K562 (cell line): ENCODE data around the gene NTNG1. TPM values are rescaled to one million over a fixed set of nuclear protein-coding genes. Genes with fewer than 3 reads are reported as not detected.

Experiments used
- ATAC-seq: fragments of 200-7000 bp; cut with Tn5 transposase; 3 replicates; pipeline ENCODE4 v1.9.1; 2020; ENCODE audit warnings: moderate library complexity
- BruUV-seq: library from RNA; stranded (reverse); fragments of 400-500 nt; replicated peaks from 2 replicates; lab custom pipeline; 2021; lab: Mats Ljungman, UMichigan
- CTCF ChIA-PET: fragments of 300-600 bp; formaldehyde crosslinking; extraction: SDS; loops from one replicate; lab custom pipeline; 2021; ENCODE audit warnings: low intra/inter-chr PET ratio; lab: Yijun Ruan, JAX
- POLR2A ChIA-PET: fragments of 300-600, 350-650 bp; sonication (Branson Sonifier 250); formaldehyde crosslinking; extraction: SDS; loops from one replicate; lab custom pipeline; 2021; ENCODE audit warnings: antibody characterized with exemption, inconsistent platforms; lab: Yijun Ruan, JAX
- DNase-seq, 4 experiments: peaks; one replicate each; pipeline versions ENCODE4 v3.0.0 to v3.0.0-alpha.2; 2011 to 2018; ENCODE audit warnings: low spot score in 3 of 4, mixed read lengths in 3 of 4; ENCODE audit errors: extremely low read depth in 1 of 4
- FAIRE-seq: peaks from 2 replicates; lab custom pipeline; 2011; peaks lifted over from hg19 to GRCh38; lab: Jason Lieb, UNC
- H2AFZ ChIP-seq: 2 replicates; pipeline ENCODE4 v1.6.0; 2011; ENCODE audit warnings: low read depth, low read length, control low read depth, inconsistent platforms
- H3K27ac ChIP-seq: fragments of 200-600 bp; 3 replicates; pipeline ENCODE4 v1.8.0; 2011; ENCODE audit warnings: low read depth, mild to moderate bottlenecking, control low read depth, inconsistent platforms, low read length, moderate library complexity, mixed read lengths; ENCODE audit errors: extremely low read depth
- H3K27me3 ChIP-seq, 2 experiments: fragments of 300-600 bp in 1 of 2; 2 replicates in 1 of 2; 3 replicates in 1 of 2; pipeline versions ENCODE4 v1.6.0 to v1.8.0; 2011; ENCODE audit warnings: inconsistent platforms in 2 of 2, low read length in 2 of 2, mild to moderate bottlenecking in 1 of 2, mixed read lengths in 1 of 2, moderate library complexity in 1 of 2; ENCODE audit not compliant: control insufficient read depth in 2 of 2, insufficient read depth in 2 of 2
- H3K36me3 ChIP-seq: fragments of 300-600 bp; 3 replicates; pipeline ENCODE4 v1.8.0; 2011; ENCODE audit warnings: mild to moderate bottlenecking, low read length, inconsistent platforms; ENCODE audit not compliant: control insufficient read depth, insufficient read depth
- H3K4me1 ChIP-seq, 2 experiments: fragments of 200-600 bp in 1 of 2; replicated peaks in 1 of 2; 2 replicates in 1 of 2; 3 replicates in 1 of 2; pipeline versions ENCODE4 v1.5.1 to v1.8.0; 2011; ENCODE audit warnings: inconsistent platforms in 2 of 2, low read length in 2 of 2, mild to moderate bottlenecking in 1 of 2, mixed read lengths in 1 of 2, moderate library complexity in 1 of 2; ENCODE audit not compliant: control insufficient read depth in 2 of 2, insufficient read depth in 2 of 2
- H3K4me2 ChIP-seq: 2 replicates; pipeline ENCODE4 v1.6.1; 2011; ENCODE audit warnings: low read length, control low read depth, inconsistent platforms, mixed read lengths; ENCODE audit not compliant: insufficient read depth
- H3K4me3 ChIP-seq: fragments of 200-600 bp; sonication (generic), shearing (Covaris generic); 2 replicates; pipeline ENCODE4 v1.5.1; 2016; ENCODE audit warnings: control low read depth, inconsistent platforms
- H3K79me2 ChIP-seq: fragments of 200-600 bp; 3 replicates; pipeline ENCODE4 v1.8.0; 2011; ENCODE audit warnings: low read length, inconsistent platforms; ENCODE audit not compliant: control insufficient read depth, insufficient read depth
- H3K9ac ChIP-seq, 2 experiments: 2 replicates each; pipeline versions ENCODE4 v1.6.0 to v1.6.1; 2011; ENCODE audit warnings: low read depth in 2 of 2, low read length in 2 of 2, control low read depth in 1 of 2, inconsistent platforms in 1 of 2, mild to moderate bottlenecking in 1 of 2, mixed read lengths in 1 of 2; ENCODE audit not compliant: insufficient read depth in 1 of 2
- H3K9me1 ChIP-seq: one replicate; pipeline ENCODE4 v1.6.0; 2011; ENCODE audit warnings: inconsistent platforms, mild to moderate bottlenecking, low read length, moderate library complexity; ENCODE audit not compliant: control insufficient read depth, insufficient read depth
- H3K9me3 ChIP-seq: replicated peaks from 2 replicates; pipeline ENCODE4 v1.5.1; 2011; ENCODE audit warnings: low read depth, low read length, inconsistent platforms; ENCODE audit not compliant: control insufficient read depth, insufficient read depth
- H4K20me1 ChIP-seq: replicated peaks from 2 replicates; pipeline ENCODE4 v1.6.1; 2011; ENCODE audit warnings: low read length, inconsistent platforms, mixed read lengths; ENCODE audit not compliant: control insufficient read depth, insufficient read depth
- ESRRB ChIP-seq: fragments of 250-450 bp; sonication (Bioruptor Pico); IDR thresholded peaks from 2 replicates; pipeline ENCODE4 v1.5.0; 2020; ENCODE audit warnings: mild to moderate bottlenecking, moderate library complexity, borderline replicate concordance
- HMGN3 ChIP-seq: IDR thresholded peaks from 2 replicates; pipeline ENCODE4 v1.6.1; 2011; ENCODE audit warnings: borderline replicate concordance, low read depth, mild to moderate bottlenecking, mixed read lengths, low read length; ENCODE audit not compliant: insufficient read length; ENCODE audit errors: extremely low read depth
- JUN ChIP-seq, 2 experiments: sonication (generic) in 1 of 2; formaldehyde crosslinking in 1 of 2; IDR thresholded peaks; 2 replicates each; pipeline versions ENCODE4 v1.6.1 to v1.8.0; 2012 to 2022; ENCODE audit warnings: borderline replicate concordance in 2 of 2, mild to moderate bottlenecking in 2 of 2, improper control_type of control experiment in 1 of 2, low read depth in 1 of 2, low read length in 1 of 2, missing genetic modification reagents in 1 of 2
- MEIS2 ChIP-seq: fragments of 450-650 bp; IDR thresholded peaks from 2 replicates; pipeline ENCODE4 v1.6.1; 2014; ENCODE audit warnings: mild to moderate bottlenecking; ENCODE audit not compliant: partially characterized antibody
- SAP30 ChIP-seq: fragments of 200-600 bp; sonication (generic); IDR thresholded peaks from 2 replicates; pipeline ENCODE4 v1.6.1; 2012; ENCODE audit warnings: borderline replicate concordance, low read depth, mild to moderate bottlenecking, moderate library complexity, low read length, control low read depth, inconsistent platforms; ENCODE audit not compliant: insufficient read depth, poor library complexity, severe bottlenecking
- SOX6 ChIP-seq: fragments of 450-650 bp; IDR thresholded peaks from 2 replicates; pipeline ENCODE4 v1.6.1; 2014; ENCODE audit warnings: mild to moderate bottlenecking
- SREBF1 ChIP-seq: fragments of 150-350 bp; IDR thresholded peaks from 2 replicates; pipeline ENCODE4 v1.6.1; 2014; ENCODE audit warnings: antibody characterized with exemption, low read depth, low read length, borderline replicate concordance
- TFAM ChIP-seq: fragments of 250-450 bp; sonication (Bioruptor Pico); conservative IDR thresholded peaks from 2 replicates; pipeline ENCODE4 v1.5.0; 2021; ENCODE audit warnings: mild to moderate bottlenecking, moderate library complexity
- ZNF384 ChIP-seq: IDR thresholded peaks from 2 replicates; pipeline ENCODE4 v1.6.1; 2012; ENCODE audit warnings: low read depth, low read length, improper control_type of control experiment
- WGBS: fragments of 100-300 bp; shearing (Covaris generic); methylation state at CpG from one replicate; pipeline ENCODE4 v1.1.6; 2016; ENCODE audit warnings: low coverage, mixed read lengths; ENCODE audit not compliant: insufficient coverage; ENCODE audit errors: missing lambda C conversion rate; 5-methylcytosine and 5-hydroxymethylcytosine counted together
- in situ Hi-C: fragments of 300-500 bp; cut with MboI; formaldehyde crosslinking; loops from 4 replicates; pipeline ENCODE4 v1.15.0; 2018; ENCODE audit warnings: inconsistent platforms, mixed read lengths
- intact Hi-C: fragments of 100-400 bp; cut with micrococcal nuclease; formaldehyde crosslinking; loops from 2 replicates; pipeline ENCODE4 v1.14.2; 2022
- polyA plus RNA-seq, 8 experiments: library from polyadenylated mRNA; depleted of rRNA in 4 of 8; stranded (reverse) in 5 of 8; unstranded in 3 of 8; fragments of >200 nt; fragmentation: Nextera tagmentation in 2 of 8; fragmentation: Illumina TruSeq in 1 of 8; extraction: Ambion mirVana in 2 of 8; extraction: Trizol in 1 of 8; gene quantifications; 2 replicates each; pipeline versions ENCODE4 v1.2.1 to v1.2.3, GENCODE V29; 2011 to 2014; ENCODE audit warnings: inconsistent platforms in 1 of 8, missing spikeins in 1 of 8
- total RNA-seq, 7 experiments: library from RNA; depleted of rRNA in 6 of 7; stranded (reverse); fragments of >200 nt in 6 of 7; fragmentation: Illumina TruSeq in 2 of 7; extraction: Trizol in 2 of 7; gene quantifications; 2 replicates each; pipeline versions ENCODE4 v1.2.1 to v1.2.3, GENCODE V29; 2011 to 2021; ENCODE audit warnings: low replicate concordance in 1 of 7
- TF ChIP-seq, protein P1 (sequence below): fragments of 250-450 bp; sonication (Bioruptor Pico); IDR thresholded peaks from 2 replicates; pipeline ENCODE4 v1.4.0; 2020
- TF ChIP-seq, protein P2 (sequence below): sonication (generic); formaldehyde crosslinking; IDR thresholded peaks from 2 replicates; pipeline ENCODE4 v1.8.1; 2022; ENCODE audit warnings: missing genetic modification reagents

NTNG1 gene
- total and polyA plus RNA-seq, 9 of the 15 experiments (the other 6 are each of a cell fraction or from before 2014, with no cell fraction given): not detected

DNA sequence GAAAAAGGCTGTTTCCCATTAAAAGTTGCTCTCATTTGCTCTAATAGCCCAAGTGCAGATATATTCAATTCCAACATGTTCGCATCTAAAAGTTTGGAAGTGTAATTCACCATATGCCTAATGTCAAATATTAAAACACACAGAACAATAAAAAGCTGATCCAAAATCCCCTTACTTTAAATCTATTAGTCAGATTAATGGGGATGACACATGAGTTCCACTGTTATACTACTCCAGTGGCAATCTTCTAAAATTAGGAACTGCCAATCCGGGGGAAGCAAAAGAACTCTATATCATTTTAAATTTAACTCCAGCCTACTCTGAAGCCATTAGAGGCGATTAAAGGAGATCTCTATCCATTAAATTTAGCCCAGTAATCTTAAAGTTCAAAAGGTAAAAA lies 317.1 kb downstream of the NTNG1 start:
- no peak overlapping the region for H3K27ac ChIP-seq
- TF ChIP-seq SAP30 (no peak), SOX6 (no peak), ESRRB (CRISPR knock-in tag) (no peak), MEIS2 (no peak), TFAM (no peak), SREBF1 (no peak), HMGN3 (no peak), ZNF384 (no peak), JUN (IDR thresholded peaks at IDR 0.05; ENCODE audit: borderline replicate concordance, low read depth, low read length) (no peak), JUN (CRISPR knock-in tag; IDR thresholded peaks at IDR 0.05; ENCODE audit: borderline replicate concordance) (no peak)
- TF ChIP-seq, protein P1, sequence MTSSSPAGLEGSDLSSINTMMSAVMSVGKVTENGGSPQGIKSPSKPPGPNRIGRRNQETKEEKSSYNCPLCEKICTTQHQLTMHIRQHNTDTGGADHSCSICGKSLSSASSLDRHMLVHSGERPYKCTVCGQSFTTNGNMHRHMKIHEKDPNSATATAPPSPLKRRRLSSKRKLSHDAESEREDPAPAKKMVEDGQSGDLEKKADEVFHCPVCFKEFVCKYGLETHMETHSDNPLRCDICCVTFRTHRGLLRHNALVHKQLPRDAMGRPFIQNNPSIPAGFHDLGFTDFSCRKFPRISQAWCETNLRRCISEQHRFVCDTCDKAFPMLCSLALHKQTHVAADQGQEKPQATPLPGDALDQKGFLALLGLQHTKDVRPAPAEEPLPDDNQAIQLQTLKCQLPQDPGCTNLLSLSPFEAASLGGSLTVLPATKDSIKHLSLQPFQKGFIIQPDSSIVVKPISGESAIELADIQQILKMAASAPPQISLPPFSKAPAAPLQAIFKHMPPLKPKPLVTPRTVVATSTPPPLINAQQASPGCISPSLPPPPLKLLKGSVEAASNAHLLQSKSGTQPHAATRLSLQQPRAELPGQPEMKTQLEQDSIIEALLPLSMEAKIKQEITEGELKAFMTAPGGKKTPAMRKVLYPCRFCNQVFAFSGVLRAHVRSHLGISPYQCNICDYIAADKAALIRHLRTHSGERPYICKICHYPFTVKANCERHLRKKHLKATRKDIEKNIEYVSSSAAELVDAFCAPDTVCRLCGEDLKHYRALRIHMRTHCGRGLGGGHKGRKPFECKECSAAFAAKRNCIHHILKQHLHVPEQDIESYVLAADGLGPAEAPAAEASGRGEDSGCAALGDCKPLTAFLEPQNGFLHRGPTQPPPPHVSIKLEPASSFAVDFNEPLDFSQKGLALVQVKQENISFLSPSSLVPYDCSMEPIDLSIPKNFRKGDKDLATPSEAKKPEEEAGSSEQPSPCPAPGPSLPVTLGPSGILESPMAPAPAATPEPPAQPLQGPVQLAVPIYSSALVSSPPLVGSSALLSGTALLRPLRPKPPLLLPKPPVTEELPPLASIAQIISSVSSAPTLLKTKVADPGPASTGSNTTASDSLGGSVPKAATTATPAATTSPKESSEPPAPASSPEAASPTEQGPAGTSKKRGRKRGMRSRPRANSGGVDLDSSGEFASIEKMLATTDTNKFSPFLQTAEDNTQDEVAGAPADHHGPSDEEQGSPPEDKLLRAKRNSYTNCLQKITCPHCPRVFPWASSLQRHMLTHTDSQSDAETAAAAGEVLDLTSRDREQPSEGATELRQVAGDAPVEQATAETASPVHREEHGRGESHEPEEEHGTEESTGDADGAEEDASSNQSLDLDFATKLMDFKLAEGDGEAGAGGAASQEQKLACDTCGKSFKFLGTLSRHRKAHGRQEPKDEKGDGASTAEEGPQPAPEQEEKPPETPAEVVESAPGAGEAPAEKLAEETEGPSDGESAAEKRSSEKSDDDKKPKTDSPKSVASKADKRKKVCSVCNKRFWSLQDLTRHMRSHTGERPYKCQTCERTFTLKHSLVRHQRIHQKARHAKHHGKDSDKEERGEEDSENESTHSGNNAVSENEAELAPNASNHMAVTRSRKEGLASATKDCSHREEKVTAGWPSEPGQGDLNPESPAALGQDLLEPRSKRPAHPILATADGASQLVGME (CRISPR knock-in tag): no peak
- TF ChIP-seq, protein P2, sequence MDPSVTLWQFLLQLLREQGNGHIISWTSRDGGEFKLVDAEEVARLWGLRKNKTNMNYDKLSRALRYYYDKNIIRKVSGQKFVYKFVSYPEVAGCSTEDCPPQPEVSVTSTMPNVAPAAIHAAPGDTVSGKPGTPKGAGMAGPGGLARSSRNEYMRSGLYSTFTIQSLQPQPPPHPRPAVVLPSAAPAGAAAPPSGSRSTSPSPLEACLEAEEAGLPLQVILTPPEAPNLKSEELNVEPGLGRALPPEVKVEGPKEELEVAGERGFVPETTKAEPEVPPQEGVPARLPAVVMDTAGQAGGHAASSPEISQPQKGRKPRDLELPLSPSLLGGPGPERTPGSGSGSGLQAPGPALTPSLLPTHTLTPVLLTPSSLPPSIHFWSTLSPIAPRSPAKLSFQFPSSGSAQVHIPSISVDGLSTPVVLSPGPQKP (CRISPR knock-in tag): no peak
- TF ChIP-seq, all 486 proteins: peak for 0
- H3K4me1 ChIP-seq: no peaks in the 10 kb centered on the region
- H3K27me3 ChIP-seq: no peaks in the 10 kb centered on the region
- H2AFZ ChIP-seq: no peak overlapping the region
- no peak for ATAC-seq
- no peaks in the 10 kb centered on the region for H3K36me3 ChIP-seq
- CTCF ChIA-PET: no interaction called here
- no peak overlapping the region for H3K4me3 ChIP-seq
- no peak for DNase-seq
- intact Hi-C loops: no loop called here
- H3K9me1 ChIP-seq: no peaks in the 10 kb centered on the region
- no peaks in the 10 kb centered on the region for H4K20me1 ChIP-seq
- BruUV-seq: no TSS peak
- FAIRE-seq: no peak
- in situ Hi-C loops: no loop called here
- WGBS: 6% methylated on average over 3 of the region's 3 CpGs
- H3K9me3 ChIP-seq: no peaks in the 10 kb centered on the region
- no peak overlapping the region for H3K9ac ChIP-seq
- H3K4me2 ChIP-seq: no peak overlapping the region
- H3K79me2 ChIP-seq: no peaks in the 10 kb centered on the region
- POLR2A ChIA-PET: no interaction called here
